ENCODE measurements around the gene PCDH9.
A peak's percentile ranks its signal among the peaks of the same experiment; 100 is the strongest.

Gene PCDH9

DNA sequence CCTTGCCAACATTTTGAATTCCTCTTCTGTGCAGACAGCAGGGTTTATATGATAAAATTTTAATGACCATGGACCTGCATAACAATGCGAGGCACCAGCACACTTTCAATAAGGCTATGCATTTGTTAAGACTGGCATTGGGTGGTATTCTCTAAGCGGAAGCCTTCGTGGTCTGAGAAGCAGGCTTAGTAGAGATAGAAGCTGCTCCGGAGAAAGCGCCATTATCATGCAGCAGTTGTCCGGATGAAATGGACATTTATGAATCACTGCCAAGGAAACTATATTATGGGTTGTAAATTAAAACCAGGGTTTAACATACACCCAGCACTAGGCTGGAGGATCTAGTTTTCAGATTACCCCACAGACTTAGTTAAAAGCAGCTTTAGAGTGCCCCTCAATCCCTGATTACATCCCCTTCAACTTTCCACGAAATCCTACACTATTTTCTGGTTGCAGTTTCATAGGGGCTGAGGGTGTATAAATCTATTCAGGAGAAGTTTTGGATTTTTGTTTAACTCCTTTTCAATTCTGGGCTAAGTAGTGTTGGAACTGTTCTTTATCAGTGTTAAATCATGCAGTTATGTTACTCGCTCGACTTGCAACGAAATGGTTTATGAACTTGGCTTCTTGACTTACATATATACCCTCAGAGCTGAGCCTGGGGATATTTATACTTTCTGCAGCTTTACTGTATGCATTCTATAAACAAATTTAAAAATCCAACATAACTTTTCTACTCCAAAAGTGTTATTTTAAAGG, 193.3 kb downstream of the PCDH9 start:
- no peak for DNase-seq (ENCODE audit: low spot score)

DNA sequence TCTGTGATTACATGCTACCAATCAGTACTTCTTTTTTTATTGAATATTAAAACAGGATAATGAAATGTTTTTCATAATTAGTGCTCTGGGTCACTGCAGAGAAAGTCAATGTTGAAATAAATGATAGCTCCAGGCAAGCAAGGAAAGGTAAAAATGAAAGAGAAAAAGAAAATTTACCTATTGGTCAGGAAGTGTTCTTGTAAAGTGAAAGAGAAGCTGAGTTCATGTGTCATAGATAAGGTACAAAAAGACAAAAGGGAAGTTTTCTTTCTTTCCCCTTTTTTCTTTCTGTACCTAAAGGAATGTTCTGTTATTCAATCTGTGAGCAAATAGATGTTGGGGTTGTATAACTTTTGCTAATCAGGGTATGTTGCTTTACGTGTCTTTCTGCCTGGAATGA, 197.0 kb downstream of the PCDH9 start:
- DNase-seq (ENCODE audit: low spot score), result no peak

DNA sequence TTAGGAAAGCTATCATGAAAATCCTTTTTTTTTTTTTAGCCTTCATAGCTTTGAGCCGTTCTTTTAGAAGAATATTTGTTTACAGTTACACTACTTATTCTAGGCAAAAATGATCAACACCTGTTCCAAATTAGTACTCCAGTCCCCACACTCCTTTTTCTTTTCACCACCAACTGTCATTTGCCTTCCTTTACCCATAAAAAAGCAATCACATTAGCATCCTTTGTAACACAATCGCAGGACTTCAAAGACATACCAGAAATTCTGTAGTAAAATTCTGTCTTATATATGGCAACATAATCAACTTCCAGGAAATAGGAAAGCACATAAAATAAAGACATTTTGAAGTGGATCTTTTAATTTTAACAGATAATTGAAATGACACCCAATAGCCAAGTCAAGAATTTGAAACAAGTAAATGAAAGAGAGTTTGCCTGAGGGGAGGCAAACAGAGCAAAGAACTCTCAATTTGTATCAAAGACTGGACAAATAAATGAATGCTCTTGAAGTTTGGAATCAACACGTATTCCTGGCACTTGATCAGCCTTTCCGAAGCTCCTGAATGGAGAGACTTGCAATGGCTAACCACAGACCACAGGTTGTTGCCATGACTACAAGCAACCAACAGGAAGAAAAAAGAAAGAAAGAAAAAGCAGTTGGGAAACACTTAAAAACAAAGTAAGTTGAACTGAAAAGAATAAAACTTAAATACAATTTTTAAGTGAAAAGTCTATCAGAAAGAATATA, 206.8 kb downstream of the PCDH9 start:
- DNase-seq (ENCODE audit: low spot score), result no peak

DNA sequence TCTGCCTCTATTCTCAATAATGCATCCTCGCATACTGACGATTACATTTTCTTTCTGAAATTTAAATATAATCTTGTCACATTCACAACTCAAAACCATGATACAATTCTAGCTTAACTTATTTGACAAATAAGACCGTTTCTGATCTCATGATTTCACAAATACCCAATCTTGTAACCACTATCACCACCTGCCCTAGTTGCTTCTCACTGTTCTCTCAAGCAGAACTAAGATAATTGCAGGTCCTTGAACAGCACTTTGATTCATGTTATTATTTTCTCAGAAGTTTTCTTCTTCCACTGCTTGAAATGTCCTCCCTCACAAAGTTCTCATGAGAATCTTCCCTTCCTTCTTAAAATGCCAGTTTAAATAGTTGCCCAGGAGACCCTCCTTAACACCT, 211.4 kb downstream of the PCDH9 start:
- no peak for DNase-seq (ENCODE audit: low spot score)

DNA sequence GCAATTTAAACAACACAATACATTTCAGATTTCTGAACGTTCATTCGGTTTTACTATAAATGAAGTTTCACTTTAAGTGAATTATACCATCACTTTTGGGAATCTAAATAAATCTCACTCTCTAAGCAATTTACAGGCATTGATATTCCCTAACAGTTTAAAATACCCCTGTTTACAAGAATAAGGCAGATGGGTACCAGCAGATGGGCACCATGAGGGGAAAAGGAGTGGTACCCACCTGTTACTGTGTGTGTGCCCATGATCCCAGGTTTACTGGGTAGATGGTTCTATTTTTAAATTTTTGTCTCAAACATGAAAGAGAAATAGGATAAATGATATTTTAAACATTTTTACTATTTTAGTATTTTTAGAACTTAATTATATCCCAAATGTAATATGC, 212.9 kb downstream of the PCDH9 start:
- no peak for DNase-seq (ENCODE audit: low spot score)

DNA sequence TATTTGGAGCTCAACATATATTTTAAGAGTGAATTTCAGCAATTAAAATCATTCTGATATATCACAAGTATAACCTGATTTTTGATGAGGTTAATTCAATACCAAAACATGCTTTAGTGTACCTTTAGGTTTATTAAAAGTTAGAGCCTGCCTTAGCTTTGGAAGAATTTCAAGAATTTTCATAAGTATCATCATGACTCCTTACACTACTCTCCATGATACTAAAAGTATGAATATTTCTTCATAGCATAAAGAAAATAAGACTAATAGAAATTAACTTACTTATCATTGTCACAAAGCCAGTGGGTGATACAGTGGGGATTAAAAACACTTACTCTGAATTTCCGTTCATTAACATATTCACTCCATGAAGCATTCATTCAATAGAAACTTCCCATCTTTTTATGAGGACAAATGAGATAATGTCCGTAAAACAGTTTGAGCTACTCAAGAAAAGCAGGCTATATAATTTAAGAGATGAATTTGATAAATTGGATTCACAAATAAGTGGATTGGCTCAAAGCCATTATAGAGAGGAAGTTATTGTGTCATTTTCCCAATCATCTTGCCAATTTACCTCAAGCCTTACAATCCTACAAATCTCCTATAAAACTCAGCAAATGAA, 214.0 kb downstream of the PCDH9 start:
- DNase-seq (ENCODE audit: low spot score), result no peak

DNA sequence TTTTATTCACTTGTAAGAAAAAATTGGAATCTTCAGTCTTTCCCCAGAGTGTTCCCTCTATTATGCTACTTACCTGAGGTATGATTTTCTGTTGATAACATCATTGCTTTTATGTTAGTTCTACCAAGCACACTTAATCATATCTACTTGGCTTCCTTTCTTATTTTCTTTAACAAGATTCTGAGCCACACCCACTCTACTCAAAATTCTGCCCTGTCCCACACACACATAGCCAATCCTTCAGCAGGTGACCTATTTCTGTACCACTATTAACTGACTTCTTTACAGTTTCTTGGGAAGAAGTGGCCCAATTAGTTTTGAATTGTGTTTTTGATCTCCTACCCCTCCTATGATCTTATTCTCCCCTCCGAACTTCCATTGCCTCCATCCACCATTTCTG, 215.7 kb downstream of the PCDH9 start:
- no peak for DNase-seq (ENCODE audit: low spot score)

DNA sequence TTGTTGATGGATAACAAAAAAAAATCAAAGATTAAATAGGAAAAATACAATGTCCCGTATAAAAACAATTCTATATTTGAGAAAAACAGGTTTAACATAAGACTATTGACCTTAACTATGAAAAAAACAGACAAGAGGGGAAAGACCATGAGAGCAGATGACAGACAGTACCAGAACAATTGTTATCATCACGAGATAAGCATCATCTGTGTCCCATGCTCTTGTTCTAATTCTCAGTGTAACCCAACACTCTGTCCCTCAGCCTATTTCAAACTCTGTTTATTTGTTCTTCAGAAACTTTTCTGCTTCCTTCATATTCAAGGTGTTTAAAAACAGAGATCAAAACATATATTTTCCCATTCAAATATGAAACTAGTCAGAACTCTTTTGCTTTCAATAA, 216.4 kb downstream of the PCDH9 start:
- peak; percentile 67 for DNase-seq (ENCODE audit: low spot score)

DNA sequence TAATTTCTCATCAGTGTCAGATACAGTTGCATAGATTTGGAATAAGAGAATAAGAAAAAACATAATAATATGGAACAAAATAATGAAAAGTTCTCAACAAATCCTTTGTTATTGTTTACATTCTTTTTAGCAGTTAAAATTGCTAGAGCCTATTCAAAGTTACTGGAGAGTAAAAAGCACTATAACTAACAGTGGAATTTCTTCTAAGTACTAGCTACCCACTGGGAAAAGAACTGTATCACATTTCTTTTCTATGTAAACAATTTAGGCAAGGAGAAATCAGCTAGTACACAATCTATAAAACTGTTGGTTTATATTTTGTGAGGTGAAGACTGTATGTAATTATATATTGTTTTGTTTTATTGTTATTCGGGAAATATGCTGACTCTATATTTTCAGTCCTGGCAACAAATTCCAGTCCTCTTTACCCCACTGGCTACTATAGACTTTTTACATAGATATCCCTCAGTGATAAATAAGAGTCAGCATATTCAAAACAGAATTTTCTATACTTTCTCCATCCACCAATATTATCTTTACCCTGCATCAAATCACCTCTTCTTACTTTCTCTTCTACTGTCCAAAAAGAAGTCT, 222.0 kb downstream of the PCDH9 start:
- no peak for DNase-seq (ENCODE audit: low spot score)

DNA sequence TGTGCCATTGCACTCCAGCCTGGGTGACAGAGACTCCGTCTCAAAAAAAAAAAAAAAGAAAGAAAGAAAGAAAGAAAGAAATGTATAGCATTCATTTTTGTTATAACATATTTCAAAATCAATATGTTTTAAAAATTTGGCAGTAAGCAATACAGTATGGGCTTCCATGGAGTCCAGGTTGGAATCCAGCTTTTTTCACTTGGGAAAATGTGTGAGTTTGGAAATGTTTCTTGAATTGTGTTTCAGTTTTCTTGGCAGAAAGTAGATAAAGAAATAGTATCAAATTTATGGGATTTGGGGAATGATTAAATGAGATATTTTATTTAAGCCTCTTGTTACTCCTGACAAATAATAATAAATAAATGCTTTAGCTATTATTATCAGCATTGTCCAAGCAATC, 225.6 kb downstream of the PCDH9 start:
- DNase-seq (ENCODE audit: low spot score), result no peak

DNA sequence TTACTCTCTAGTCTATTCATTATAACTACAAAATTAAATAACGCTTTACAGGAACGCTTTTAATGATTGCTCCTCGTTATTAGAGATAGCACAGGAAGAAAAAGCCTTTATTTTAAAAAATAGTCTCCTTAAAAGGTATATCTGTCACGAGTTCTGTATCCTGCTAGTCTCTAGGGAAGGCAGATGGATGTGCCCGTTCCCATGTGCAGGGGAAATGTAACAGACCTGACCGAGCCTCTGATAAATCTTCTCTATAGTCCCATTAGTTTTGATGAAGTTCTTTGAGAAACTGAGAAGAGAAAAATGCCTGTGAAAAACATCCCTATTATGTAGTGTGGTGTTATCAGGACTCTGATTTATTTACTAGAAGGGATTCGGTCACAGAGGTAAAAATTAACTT, 226.4 kb downstream of the PCDH9 start:
- no peak for DNase-seq (ENCODE audit: low spot score)

DNA sequence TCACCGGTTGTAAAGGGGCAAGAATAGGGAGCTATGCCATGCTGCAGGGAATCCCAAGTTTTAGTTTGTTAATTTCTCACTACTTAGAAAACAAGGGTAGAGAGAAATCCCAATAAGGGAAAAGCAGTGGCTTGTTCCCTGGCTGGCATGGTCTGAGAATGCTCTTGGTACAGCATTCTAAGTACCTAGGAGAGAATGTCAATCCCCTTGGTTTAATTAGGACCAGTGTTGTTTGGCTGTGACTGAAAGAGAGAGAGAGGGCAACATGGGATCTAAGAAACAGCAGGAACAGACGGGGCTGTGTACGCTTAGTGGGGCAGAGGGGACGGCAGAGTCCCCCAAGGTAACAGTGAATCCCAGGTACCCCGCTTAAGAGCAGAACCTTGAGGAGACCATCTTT, 228.8 kb downstream of the PCDH9 start:
- DNase-seq (ENCODE audit: low spot score), result peak; percentile 55

DNA sequence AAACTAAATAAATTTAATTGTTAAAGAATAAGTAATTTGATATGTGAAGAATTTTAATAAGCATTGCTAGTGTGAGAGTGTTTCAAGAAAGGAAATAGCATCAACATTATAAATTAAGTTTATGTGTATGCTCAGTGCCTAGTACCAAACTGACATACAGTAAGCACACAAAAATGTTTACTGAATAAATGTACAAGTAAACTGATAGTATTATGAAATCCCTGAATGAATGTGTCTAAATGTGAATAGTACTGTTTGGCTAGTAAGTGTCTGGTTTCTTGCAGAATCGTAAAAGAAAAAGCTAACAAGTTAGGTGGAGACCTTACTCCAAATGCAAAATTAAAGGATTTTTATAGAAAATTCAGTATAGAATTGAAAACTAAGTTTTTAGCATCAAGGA, 233.6 kb downstream of the PCDH9 start:
- DNase-seq (ENCODE audit: low spot score), result no peak

DNA sequence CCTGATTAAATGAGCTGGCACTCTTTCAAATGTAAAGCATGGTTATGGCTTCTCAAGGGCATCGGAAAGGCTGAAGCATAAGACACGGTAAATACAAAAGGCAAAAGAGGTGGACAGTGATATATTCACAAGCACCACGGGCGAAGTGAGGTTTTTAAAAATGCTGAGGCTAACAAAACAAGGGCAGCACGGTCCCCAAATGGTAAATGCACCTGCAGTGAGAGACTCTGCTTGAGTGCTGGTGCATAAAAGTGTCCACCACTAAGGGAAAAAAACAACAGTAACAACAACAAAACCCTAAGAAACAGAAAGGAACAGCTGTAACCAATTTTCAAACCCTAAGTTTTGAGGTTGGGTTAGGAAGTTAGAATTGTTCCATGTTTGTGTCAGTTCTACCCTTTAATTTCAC, 234.9 kb downstream of the PCDH9 start:
- no peak for DNase-seq (ENCODE audit: low spot score)

DNA sequence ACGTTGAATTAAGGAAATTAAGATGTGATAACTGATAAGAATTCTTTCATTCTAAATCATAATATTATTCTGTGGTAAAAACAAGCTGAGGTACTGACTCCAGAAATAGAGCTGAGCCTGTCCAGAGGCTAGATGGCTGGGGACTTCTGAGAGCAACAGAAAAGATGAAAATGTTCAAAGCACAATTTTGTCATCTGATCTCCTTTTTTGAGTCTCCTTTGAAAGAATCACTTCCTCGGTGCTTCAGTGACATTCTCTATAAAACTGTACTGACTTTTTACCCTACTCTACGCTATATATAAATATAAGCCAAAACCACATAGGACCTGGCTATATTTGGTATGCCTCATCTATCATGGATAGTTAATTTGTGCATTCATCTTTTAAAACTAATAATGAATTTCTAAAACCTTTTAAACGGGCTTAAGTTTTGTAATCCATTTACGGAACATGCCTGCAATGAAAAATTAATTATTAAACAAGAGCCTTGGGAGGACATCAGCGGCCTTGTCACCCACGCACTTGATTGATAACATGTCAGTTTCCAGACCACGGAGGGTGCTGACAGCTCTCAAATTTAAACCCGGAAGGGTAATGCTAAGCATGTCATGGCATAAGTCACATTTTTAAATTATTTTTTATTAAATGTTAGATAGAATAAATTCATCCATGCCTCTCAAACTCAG, 235.5 kb downstream of the PCDH9 start:
- DNase-seq (ENCODE audit: low spot score), result no peak

DNA sequence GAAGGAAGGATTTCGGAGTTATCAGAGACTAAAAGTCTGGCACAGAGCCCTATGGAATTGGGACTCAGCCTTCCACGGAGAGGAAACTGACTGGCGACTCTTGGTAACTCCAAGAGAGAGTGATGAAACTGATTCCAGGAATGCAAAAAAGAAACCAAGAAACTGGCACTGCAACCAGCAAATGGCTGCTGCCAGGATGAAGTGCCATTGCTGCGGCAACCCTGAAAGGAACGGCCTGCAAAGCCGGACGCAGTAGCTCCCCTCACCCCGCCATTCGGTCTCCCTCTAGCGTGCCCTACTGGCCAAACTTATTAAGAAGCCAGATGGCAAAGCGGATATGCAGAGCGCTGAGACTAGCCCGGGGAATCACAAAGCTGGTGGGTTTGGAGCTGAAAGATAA, 236.0 kb downstream of the PCDH9 start:
- peak; percentile 97 for DNase-seq (ENCODE audit: low spot score)

DNA sequence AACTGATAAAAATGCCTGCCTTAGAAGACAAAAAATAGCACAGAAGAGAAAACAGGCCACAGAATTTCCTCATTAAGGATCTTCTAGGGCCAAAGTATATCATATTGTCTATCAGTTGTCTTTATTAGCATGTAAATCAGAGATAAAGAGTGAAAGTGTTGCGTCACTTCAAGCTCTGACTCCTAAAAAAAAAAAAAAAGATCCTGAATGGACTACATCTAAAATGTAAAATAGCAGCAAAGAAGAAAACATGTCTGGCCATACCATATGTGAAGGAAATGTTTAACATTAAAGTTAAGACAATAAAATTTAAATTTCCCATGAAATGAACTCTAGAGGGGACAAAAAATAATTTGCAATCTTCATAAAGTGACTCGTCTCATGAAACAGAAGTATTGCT, 237.4 kb downstream of the PCDH9 start:
- DNase-seq (ENCODE audit: low spot score), result no peak

DNA sequence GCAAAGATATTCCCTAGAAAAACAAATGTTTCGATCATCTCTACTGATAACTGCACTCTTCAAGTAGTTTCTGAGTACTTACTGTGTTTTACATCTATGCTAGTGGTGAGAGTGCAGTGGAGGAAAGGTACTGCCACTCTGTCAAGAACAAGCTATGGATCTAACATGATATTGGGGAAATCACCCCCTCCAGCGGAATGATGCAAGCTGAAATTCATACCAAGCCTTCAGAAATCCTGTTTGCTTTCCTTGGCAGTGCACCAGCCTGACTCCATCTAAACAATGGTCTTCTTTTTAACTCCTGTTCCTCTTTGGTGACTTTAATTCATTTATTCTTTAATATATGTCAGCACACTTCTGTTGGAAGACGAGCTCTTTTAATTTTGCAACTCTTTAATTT, 238.0 kb downstream of the PCDH9 start:
- DNase-seq (ENCODE audit: low spot score), result peak; percentile 94

DNA sequence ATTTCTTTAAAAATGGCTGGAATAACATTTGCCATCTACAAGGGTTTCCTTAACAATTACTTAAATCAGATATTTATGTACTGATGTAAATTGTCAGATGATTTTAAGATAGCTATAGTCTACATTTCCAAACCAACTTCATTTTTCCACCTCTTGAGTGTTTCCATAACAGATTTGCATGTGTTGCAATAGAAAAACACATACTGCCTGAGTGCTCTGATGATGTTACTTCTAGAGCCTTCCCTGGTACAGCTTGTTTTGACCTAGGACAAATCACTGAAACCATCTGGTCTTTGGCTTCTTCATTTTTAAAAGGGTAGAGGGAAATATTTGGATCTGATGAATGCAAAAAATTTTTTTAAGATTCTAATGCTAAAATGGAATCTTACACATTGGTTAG, 245.9 kb downstream of the PCDH9 start:
- no peak for DNase-seq (ENCODE audit: low spot score)

DNA sequence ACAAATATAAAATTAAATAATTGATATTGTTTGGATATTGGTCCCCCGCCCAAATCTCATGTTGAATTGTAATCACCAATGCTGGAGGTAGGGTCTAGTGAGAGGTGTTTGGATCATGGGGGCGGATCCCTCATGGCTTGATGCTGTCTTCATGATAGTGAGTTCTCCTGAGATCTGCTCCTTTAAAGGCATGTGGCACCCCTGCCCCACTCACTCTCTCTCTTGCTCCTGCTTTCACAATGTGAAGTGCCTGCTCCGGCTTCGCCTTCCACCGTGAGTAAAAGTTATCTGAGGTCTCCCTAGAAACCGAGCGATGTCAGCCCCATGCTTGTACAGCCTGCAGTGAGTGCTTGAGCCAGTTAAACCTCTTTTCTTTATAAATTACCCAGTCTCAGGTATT, 248.2 kb downstream of the PCDH9 start:
- DNase-seq (ENCODE audit: low spot score), result no peak

DNA sequence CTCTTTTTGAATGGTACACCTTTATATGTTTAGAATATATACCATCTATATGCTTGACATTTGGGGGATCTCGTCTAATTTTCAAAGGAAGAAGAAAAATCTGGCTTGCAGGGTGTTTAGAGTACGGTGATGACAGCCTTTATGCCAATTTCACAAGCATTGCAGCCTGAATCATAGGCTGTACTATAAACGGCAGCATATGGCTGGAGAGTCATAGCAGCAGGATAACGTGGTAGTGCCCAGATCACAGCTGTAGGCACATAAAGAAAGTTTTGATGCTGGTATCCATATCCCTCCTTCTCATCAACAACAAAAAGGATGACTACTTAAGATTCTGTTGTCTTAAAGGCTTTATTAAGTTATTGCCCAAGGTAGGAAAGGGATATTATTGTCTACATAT, 253.0 kb downstream of the PCDH9 start:
- DNase-seq (ENCODE audit: low spot score), result no peak

DNA sequence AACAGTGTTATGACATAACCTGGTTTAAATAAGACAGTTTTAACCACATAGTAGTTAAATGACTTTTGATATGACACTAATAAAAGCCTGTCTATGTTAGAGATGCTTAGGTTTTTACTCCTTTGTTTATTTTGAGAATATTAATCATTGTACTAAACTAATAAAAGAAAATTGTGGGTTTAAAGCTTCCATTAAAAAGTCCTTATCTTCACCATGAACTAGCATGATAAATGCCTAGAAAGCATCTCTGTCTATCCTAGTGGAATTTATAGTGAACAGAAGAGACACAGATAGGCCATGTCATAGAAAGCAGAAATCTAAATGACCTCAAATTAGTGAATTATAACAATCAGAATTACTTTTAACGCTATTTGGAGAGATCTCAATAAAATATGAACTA, 255.2 kb downstream of the PCDH9 start:
- DNase-seq (ENCODE audit: low spot score), result no peak

Data from pons (tissue), 1 donor.